OCI-LY1 (cell line): ENCODE results near the gene TF.

Experiments used
- EZH2 ChIP-seq: fragments of 200-600 bp; sonication (generic), shearing (Covaris generic); IDR thresholded peaks from 2 replicates; pipeline ENCODE4 v1.8.0; 2017; ENCODE audit warnings: borderline replicate concordance, mixed run types, mild to moderate bottlenecking, antibody characterized with exemption, low read length, moderate library complexity, mixed read lengths
- TF ChIP-seq, protein P1 (sequence below): fragments of 200-600 bp; sonication (generic), shearing (Covaris generic); IDR thresholded peaks from 2 replicates; pipeline ENCODE4 v1.5.1; 2017; ENCODE audit warnings: mild to moderate bottlenecking, antibody characterized with exemption, low read length, moderate library complexity, mixed read lengths

DNA sequence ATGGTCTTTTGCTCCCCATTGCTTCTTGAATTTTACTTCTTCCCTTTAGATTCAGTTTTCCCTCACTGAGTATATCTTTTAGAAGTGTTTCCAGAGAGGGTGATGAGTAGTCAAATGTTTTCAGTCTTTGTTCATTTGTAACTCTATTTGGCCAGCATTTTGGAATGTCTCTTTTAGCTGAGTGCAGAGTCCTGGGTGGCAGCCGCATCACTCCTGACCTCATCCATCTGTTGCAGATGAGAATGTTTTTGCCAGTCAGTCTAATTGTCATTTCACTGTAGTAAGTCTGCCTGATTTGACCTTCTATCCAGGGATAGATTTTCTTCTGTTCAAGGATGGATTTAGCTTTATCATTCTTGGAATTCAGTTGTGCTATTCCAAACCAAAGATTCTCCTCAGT is 66.7 kb downstream of the TF start:
- TF ChIP-seq, protein P1, sequence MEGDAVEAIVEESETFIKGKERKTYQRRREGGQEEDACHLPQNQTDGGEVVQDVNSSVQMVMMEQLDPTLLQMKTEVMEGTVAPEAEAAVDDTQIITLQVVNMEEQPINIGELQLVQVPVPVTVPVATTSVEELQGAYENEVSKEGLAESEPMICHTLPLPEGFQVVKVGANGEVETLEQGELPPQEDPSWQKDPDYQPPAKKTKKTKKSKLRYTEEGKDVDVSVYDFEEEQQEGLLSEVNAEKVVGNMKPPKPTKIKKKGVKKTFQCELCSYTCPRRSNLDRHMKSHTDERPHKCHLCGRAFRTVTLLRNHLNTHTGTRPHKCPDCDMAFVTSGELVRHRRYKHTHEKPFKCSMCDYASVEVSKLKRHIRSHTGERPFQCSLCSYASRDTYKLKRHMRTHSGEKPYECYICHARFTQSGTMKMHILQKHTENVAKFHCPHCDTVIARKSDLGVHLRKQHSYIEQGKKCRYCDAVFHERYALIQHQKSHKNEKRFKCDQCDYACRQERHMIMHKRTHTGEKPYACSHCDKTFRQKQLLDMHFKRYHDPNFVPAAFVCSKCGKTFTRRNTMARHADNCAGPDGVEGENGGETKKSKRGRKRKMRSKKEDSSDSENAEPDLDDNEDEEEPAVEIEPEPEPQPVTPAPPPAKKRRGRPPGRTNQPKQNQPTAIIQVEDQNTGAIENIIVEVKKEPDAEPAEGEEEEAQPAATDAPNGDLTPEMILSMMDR, result no peak
- no peak for TF ChIP-seq EZH2
